NCI-H1105 (cell line): ENCODE measurements around the gene FGD5.

Source experiments
- DNase-seq: peaks from one replicate; lab custom pipeline; 2025; lab: John Stamatoyannopoulos, UW

Gene FGD5

DNA sequence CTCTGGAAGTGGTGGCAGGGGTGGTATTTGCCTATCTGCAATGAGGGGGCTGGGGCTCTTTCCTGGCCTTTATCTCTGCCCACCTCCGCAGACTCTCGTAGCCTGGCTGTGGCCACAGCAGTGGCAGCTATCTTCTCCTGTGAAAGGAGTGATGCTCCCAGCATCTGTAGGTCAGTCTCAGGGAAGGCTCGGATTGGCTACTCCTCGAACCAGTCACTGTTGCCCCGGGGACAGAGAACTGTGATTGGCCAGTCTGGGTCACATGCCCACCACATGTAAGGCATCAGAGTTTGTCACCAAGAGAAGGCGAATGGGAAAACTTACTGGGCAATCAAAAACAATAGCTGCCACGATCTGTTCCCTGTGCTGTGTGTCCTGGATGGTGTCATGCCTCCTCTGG is 30.1 kb upstream of the FGD5 start:
- no peak for DNase-seq

- DNase-seq: no peak
Observed at GRCh38 chr3:14789221-14789620, 29.5 kb upstream of the FGD5 start.

- DNase-seq: no peak
Observed at GRCh38 chr3:14789640-14790285, 29.0 kb upstream of the FGD5 start.

DNA sequence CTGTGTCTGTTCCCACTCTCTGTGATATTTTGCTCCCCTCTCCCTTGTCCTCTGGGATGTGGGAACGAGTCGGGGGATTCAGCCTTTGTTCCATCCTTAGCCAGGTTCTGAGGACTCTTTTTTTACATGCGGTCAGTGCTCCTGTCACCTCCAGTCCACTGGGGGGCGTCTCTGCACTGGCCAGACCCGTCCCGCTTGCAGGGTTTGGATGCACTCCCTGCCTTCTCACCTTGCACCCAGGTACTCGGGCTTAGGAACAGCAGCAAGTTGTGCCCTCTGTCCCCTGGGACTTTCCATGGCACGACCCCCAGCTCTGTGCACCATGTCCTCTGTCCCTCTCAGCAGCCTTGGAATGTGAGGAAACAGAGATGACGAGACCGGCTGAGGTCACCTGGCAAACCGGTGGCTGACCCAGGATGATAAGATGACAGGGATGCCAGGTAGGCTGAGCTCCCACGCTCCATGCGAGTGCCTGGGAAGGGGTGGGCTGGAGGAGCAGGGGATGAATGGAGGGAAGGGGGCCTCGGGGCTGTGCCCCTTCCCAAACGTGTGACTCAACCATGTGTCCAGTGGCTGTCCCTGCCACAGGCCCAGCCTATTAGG is 27.3 kb upstream of the FGD5 start:
- no peak for DNase-seq

DNA sequence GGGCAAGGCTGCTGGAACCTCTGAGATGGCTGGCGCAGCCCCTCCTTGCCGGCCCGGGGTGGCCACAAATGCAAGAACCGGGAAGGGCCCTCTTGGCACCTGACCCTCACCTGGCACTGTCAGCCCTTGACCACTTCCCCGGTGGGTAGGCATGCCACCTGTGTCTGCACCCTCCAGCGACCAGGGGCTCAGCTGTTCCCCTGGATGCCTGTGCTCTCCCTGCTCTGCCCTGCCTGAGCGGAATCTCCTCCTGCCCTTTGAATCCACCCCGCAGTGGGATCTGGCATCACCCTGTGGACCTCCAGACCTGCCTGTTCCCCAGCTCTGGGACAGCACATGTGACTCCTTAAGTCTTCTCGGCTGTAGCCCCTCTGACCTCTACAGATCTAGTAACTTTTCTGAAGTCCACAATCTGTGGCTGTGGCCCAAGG is 26.1 kb upstream of the FGD5 start:
- no peak for DNase-seq

DNA sequence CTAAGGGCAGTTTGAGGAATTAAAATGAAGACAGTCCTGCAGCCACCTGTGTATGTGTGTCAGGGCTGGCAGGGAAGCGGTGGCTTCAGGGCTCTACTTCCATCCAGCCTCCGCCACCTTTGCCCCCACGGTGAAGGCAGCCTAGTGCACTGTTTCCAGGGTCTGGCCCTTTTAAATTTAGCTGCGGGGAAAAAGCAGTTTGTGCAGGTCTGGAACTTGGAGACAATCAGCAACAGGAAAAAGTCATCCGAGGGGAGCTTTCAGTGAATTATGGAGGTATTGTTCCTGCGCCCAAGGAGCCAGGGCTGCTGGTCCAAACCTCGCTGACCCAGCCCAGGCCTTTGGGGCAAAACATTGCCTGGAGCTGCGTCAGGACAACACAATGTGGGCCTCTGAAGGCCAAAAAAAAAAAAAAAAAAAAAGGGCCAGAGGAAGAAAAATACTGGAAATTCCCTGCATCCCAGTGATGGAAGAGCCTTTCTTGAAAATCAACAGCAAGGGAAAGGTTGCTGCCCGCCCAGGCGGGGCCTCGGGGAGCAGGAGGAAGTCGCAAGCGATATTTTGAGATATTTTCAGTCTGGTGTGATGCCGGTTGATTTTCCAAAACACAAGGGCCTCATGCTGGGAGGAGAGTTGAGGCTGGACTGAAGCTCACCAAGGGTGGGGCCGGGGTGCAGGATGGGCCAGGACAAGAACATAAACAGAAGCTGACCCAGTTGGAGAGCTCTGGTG is 25.5 kb upstream of the FGD5 start:
- no peak for DNase-seq

GRCh38 chr3:14793858-14794234 is 24.9 kb upstream of the FGD5 start:
- no peak for DNase-seq

- no peak for DNase-seq
Observed at GRCh38 chr3:14794435-14794834, 24.3 kb upstream of the FGD5 start.

DNA sequence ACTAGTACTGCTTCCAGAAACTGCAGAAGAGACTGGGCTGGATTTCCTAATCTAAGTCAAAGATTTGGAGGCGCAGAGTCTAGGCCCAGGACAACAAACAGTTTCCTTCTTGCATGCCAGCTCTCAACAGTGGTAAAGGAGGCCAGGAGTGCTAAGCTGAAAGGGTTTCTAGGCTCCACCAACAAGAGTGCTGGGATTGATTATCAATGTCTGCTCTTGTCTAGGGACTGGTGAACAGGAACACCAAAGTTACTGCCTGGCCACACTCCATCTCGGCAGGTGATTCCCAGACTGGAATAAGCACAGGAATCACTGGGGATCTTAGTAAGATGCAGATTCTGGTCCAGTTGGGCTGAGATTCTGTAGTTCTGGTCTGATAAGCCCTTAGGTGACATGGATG is 22.8 kb upstream of the FGD5 start:
- DNase-seq: no peak

GRCh38 chr3:14796403-14797077 is 22.2 kb upstream of the FGD5 start:
- DNase-seq: no peak

- DNase-seq: no peak
Observed at GRCh38 chr3:14797731-14798130, 21.0 kb upstream of the FGD5 start.

- DNase-seq: no peak
Observed at GRCh38 chr3:14798231-14798630, 20.5 kb upstream of the FGD5 start.

- no peak for DNase-seq
Observed at GRCh38 chr3:14799146-14799545, 19.6 kb upstream of the FGD5 start.

DNA sequence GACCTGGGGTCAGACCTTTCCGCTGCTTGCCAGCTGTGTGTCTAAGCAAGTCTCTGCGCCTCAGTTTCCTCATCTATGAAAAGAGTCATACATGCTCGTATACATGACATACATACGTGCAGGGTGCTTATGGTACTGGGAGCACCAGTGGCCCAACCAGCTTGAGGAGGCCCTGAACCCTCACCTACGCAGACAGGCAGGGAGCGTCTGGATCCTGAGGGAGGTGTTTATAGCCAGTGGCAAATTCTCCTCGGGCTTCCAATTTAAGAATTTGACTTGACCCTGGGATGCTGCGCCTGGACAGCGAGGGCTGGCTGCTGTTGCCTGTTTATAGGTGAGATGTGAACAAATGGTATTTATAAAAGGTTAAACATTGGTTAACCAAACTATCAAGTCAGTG is 17.7 kb upstream of the FGD5 start:
- no peak for DNase-seq

DNA sequence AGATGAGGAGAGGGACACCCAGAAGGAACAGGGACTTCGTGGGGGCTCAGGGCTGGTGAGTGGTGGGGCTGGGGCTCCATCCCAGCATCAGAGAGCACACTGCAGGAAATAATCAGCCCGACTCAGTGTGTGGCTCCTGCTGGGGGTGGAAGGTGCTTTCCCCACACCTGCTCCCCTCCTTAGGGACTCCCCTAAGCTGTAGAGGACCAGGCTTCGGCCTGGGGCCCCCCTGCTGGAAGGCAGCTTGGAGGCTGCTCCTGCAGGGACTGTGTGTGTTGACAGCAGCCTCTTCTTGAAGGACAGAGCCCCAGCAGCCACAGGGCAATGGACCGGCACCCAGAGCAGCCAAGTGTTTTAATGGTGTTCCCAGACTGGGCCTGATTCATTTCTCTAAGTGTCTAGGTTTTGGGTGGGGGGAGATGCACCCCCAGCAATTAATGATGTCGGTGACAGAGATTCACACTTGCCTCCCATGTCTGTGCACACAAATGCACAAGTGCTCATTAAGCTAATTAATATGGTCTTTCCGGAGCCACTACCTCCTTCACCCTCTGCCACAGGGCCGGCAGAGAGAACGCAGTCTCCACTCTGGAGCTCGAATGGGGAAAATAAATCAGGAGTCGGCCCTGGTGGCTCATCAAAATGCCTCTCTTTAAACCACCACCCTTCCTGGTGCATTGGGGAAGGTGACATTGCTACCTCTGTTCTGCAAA is 16.9 kb upstream of the FGD5 start:
- no peak for DNase-seq

- DNase-seq: no peak
Observed at GRCh38 chr3:14802381-14802731, 16.4 kb upstream of the FGD5 start.

DNA sequence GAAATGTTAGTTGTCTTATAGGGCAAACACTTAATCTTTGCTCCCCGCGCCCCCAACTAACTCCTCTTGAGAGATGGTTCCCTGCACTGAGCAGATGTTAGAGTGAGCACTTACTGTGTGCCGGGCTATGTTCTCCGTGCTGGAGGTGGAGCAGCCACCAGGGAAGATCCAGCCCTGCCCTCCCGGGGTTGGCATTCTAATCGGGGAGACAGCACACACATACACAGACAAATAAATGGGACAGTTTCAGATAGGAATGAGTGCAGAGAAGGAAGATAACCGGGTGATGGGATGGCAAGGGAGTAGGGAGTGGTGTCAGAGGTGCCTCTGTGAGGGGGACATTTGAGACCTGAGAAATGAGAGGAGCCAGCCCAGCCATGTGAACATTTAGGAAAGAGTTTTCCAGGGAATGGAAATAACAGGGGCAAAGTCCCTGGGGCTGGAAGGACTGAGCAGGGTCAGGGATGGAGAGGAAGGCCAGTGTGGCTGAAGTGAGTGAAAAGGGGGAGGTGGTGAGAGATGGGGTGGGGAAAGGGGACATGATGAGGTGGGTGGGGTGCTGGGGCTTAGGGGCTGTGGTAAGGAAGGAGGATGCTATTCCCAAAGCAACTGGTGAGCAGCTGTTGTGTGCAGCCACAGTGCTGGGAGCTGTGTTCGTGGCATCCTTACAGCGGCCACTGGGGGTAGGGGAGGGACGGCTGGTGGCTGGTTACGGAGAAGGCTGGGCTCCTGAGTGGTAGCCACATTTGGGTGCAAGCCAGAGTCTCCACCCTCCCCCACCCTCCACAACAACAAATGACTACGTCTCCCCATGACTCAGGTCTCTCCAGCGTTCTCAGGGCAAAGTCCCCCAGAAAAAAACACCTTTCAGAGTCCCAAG is 15.4 kb upstream of the FGD5 start:
- DNase-seq: no peak

DNA sequence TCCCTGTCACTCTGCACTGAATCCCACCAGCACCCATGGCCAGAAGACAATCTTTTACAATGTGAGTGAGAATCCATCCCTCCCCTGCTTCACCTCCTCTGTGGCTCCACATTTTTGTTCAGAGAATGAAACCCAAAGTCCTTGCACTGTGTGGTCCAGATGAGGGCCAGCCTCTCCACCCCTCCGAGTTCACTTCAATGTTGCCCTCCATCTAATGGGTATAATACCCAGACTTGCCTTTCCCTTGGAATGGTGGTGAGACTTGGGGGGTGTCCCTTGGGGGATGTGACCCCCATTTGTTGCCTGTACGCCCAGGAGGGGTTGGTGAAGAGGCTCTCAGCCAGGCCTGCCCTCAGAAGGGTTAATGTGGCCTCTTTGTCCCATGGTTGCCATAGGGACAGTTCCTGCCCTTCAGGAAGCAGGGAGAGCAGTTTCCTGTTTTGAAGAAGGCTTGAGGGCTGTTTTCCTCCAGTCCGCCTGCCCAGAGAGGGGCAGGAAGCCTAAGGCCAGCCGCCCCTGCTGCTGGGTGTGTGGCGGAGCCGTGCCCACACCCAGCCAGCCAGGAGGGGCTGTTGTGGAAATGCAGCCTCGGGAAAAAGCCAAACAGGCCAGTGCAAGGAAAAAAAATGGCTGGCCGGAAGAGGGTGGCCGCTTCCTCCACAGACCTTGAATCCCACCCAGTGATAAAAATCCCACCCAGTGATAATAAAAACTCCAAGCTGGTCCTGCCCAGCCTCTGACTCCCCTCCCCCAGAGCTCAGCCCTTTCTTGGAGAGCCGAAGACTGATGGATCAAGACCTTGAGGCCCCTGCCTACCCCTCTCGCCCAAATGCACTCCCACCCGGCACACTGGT is 14.6 kb upstream of the FGD5 start:
- no peak for DNase-seq

- DNase-seq: no peak
Observed at GRCh38 chr3:14804835-14805780, 13.7 kb upstream of the FGD5 start.
